NT2/D1 (cell line): ENCODE results near the gene PMIS2.
"Not testable (repeated sequence)": the region's sequence is repeated elsewhere in the genome, so short reads cannot be mapped to it uniquely, and the experiment has no call there.

Source experiments
- SUZ12 ChIP-seq: IDR thresholded peaks from 2 replicates; pipeline ENCODE4 v1.6.1; 2011; ENCODE audit not compliant: insufficient read length, insufficient read depth; ENCODE audit errors: extremely low read depth
- YY1 ChIP-seq: IDR thresholded peaks from 2 replicates; pipeline ENCODE4 v1.6.1; 2011; ENCODE audit not compliant: insufficient read length, insufficient read depth
- ZNF274 ChIP-seq: IDR thresholded peaks from 2 replicates; pipeline ENCODE4 v1.6.1; 2011; ENCODE audit warnings: mild to moderate bottlenecking, low read depth, low read length

- TF ChIP-seq YY1, SUZ12, ZNF274: not testable (repeated sequence)
Observed at GRCh38 chr19:35607170-35607569, 21.2 kb downstream of the PMIS2 start.
